H1 (cell line): ENCODE data around the gene MGAT5. TPM values are rescaled to one million over a fixed set of nuclear protein-coding genes. Genes with fewer than 3 reads are reported as not detected.

Experiments
- CTCF ChIA-PET: fragments of 300-600 bp; sonication (Branson Sonifier 250); formaldehyde crosslinking; loops from one replicate; lab custom pipeline; 2021; ENCODE audit not compliant: partially characterized antibody; lab: Charles Lee
- POLR2A ChIA-PET: fragments of 300-600 bp; sonication (Branson Sonifier 250); formaldehyde crosslinking; loops from one replicate; lab custom pipeline; 2021; ENCODE audit warnings: inconsistent platforms; ENCODE audit not compliant: partially characterized antibody; lab: Charles Lee
- DNase-seq, 2 experiments: peaks; one replicate each; pipeline versions ENCODE4 v3.0.0 to v3.0.0-alpha.2; 2010 to 2022; ENCODE audit warnings: low spot score in 2 of 2, low read depth in 1 of 2, mixed read lengths in 1 of 2
- FAIRE-seq: peaks from 2 replicates; lab custom pipeline; 2011; peaks lifted over from hg19 to GRCh38; lab: Jason Lieb, UNC
- H2AFZ ChIP-seq: 2 replicates; pipeline ENCODE4 v1.8.1; 2012; ENCODE audit warnings: low read length, inconsistent platforms
- H2AK5ac ChIP-seq: 2 replicates; pipeline ENCODE4 v1.6.1; 2013; ENCODE audit warnings: low read depth, low read length
- H2BK120ac ChIP-seq: replicated peaks from 2 replicates; pipeline ENCODE3; 2013; ENCODE audit warnings: low read depth, low read length, inconsistent platforms
- H2BK12ac ChIP-seq: 2 replicates; pipeline ENCODE4 v1.6.1; 2013; ENCODE audit warnings: low read depth, low read length
- H2BK15ac ChIP-seq: 2 replicates; pipeline ENCODE4 v1.6.1; 2013; ENCODE audit warnings: low read length
- H2BK20ac ChIP-seq: 2 replicates; pipeline ENCODE4 v1.6.1; 2013; ENCODE audit warnings: low read length
- H2BK5ac ChIP-seq: 2 replicates; pipeline ENCODE4 v1.6.1; 2013; ENCODE audit warnings: low read depth, low read length
- H3K14ac ChIP-seq: 2 replicates; pipeline ENCODE4 v1.6.1; 2013; ENCODE audit warnings: inconsistent platforms; ENCODE audit not compliant: insufficient read length
- H3K18ac ChIP-seq: 2 replicates; pipeline ENCODE4 v1.6.1; 2013; ENCODE audit warnings: low read length; ENCODE audit errors: extremely low read depth
- H3K23ac ChIP-seq: 2 replicates; pipeline ENCODE4 v1.6.1; 2013; ENCODE audit warnings: inconsistent platforms; ENCODE audit not compliant: insufficient read length
- H3K23me2 ChIP-seq: 2 replicates; pipeline ENCODE4 v1.6.1; 2013; ENCODE audit warnings: low read depth, low read length
- H3K27ac ChIP-seq: 2 replicates; pipeline ENCODE4 v1.6.1; 2011; ENCODE audit warnings: low read depth, low read length, inconsistent platforms
- H3K27me3 ChIP-seq, 4 experiments: replicated peaks in 1 of 4; 1 replicate in 1 of 4; 2 replicates in 3 of 4; pipeline versions ENCODE4 v1.6.1 to v1.8.1; 2011 to 2013; ENCODE audit warnings: low read length in 3 of 4, mild to moderate bottlenecking in 3 of 4, inconsistent platforms in 2 of 4, mixed read lengths in 2 of 4, moderate library complexity in 1 of 4; ENCODE audit not compliant: control insufficient read depth in 3 of 4, insufficient read depth in 3 of 4; ENCODE audit errors: extremely low read depth in 1 of 4
- H3K36me3 ChIP-seq, 4 experiments: 2 replicates each; pipeline versions ENCODE4 v1.6.1 to v1.8.1; 2011 to 2013; ENCODE audit warnings: mild to moderate bottlenecking in 4 of 4, low read length in 3 of 4, moderate library complexity in 2 of 4, control low read depth in 1 of 4, inconsistent platforms in 1 of 4; ENCODE audit not compliant: insufficient read depth in 4 of 4, control insufficient read depth in 2 of 4
- H3K4ac ChIP-seq: replicated peaks from 2 replicates; pipeline ENCODE3; 2013; ENCODE audit warnings: low read length, low read depth, mixed read lengths, inconsistent platforms; ENCODE audit not compliant: insufficient read length
- H3K4me1 ChIP-seq, 4 experiments: replicated peaks in 1 of 4; 1 replicate in 1 of 4; 2 replicates in 3 of 4; pipeline versions ENCODE4 v1.6.1 to v1.8.1; 2011 to 2013; ENCODE audit warnings: low read length in 3 of 4, inconsistent platforms in 2 of 4, mixed read lengths in 1 of 4; ENCODE audit not compliant: insufficient read depth in 4 of 4, control insufficient read depth in 3 of 4
- H3K4me2 ChIP-seq, 2 experiments: 2 replicates each; pipeline versions ENCODE4 v1.6.1 to v1.8.1; 2011 to 2013; ENCODE audit warnings: low read depth in 2 of 2, low read length in 2 of 2, control low read depth in 1 of 2, inconsistent platforms in 1 of 2, mild to moderate bottlenecking in 1 of 2; ENCODE audit not compliant: insufficient read depth in 1 of 2
- H3K4me3 ChIP-seq, 4 experiments: fragments of 200-600, 300-600 bp in 1 of 4; sonication (generic), shearing (Covaris generic), sonication (Bioruptor Twin) in 1 of 4; 2 replicates each; pipeline versions ENCODE4 v1.5.1 to v1.8.1; 2011 to 2016; ENCODE audit warnings: low read length in 4 of 4, low read depth in 3 of 4, control low read depth in 2 of 4, inconsistent platforms in 2 of 4, mild to moderate bottlenecking in 2 of 4, mixed read lengths in 1 of 4, moderate library complexity in 1 of 4; ENCODE audit not compliant: insufficient read depth in 2 of 4; ENCODE audit errors: extremely low read depth in 1 of 4
- H3K56ac ChIP-seq: replicated peaks from 2 replicates; pipeline ENCODE3; 2013; ENCODE audit warnings: low read depth, mild to moderate bottlenecking, mixed read lengths, low read length, inconsistent platforms; ENCODE audit not compliant: insufficient read length
- H3K79me1 ChIP-seq: 2 replicates; pipeline ENCODE4 v1.6.1; 2013; ENCODE audit warnings: low read depth, low read length, control low read depth
- H3K79me2 ChIP-seq, 2 experiments: 2 replicates each; pipeline versions ENCODE4 v1.6.1 to v1.8.1; 2012 to 2013; ENCODE audit warnings: low read length in 2 of 2, mild to moderate bottlenecking in 2 of 2, inconsistent platforms in 1 of 2; ENCODE audit not compliant: insufficient read depth in 2 of 2, control insufficient read depth in 1 of 2
- H3K9ac ChIP-seq, 4 experiments: replicated peaks in 1 of 4; 1 replicate in 1 of 4; 2 replicates in 3 of 4; pipeline versions ENCODE4 v1.6.1 to v1.8.1; 2011 to 2013; ENCODE audit warnings: low read depth in 3 of 4, low read length in 3 of 4, control low read depth in 2 of 4, mild to moderate bottlenecking in 2 of 4, moderate library complexity in 2 of 4, inconsistent platforms in 1 of 4; ENCODE audit errors: extremely low read depth in 1 of 4
- H3K9me3 ChIP-seq, 2 experiments: 2 replicates each; pipeline versions ENCODE4 v1.6.1 to v1.8.1; 2012 to 2013; ENCODE audit warnings: mild to moderate bottlenecking in 2 of 2, moderate library complexity in 2 of 2, control low read depth in 1 of 2, inconsistent platforms in 1 of 2, low read depth in 1 of 2, low read length in 1 of 2, mixed read lengths in 1 of 2; ENCODE audit not compliant: insufficient read depth in 2 of 2
- H4K20me1 ChIP-seq, 2 experiments: replicated peaks in 1 of 2; 2 replicates each; pipeline versions ENCODE3 to v1.8.1; 2011 to 2013; ENCODE audit warnings: inconsistent platforms in 2 of 2, low read length in 2 of 2, mild to moderate bottlenecking in 1 of 2; ENCODE audit not compliant: insufficient read depth in 2 of 2, control insufficient read depth in 1 of 2
- H4K5ac ChIP-seq: 2 replicates; pipeline ENCODE4 v1.6.1; 2013; ENCODE audit warnings: low read length, low read depth, mixed read lengths, inconsistent platforms; ENCODE audit not compliant: insufficient read length
- H4K8ac ChIP-seq: 2 replicates; pipeline ENCODE4 v1.8.0; 2013; ENCODE audit warnings: mild to moderate bottlenecking, moderate library complexity, low read length, inconsistent platforms; ENCODE audit not compliant: insufficient read depth; ENCODE audit errors: extremely low read depth
- H4K91ac ChIP-seq: replicated peaks from 2 replicates; pipeline ENCODE3; 2013; ENCODE audit warnings: low read length, mixed read lengths, inconsistent platforms; ENCODE audit not compliant: insufficient read length
- BACH1 ChIP-seq: IDR thresholded peaks from 2 replicates; pipeline ENCODE4 v1.6.1; 2012; ENCODE audit warnings: low read length, improper control_type of control experiment
- CHD2 ChIP-seq: IDR thresholded peaks from 2 replicates; pipeline ENCODE4 v1.6.1; 2012; ENCODE audit warnings: low read length, improper control_type of control experiment
- CREB1 ChIP-seq: IDR thresholded peaks from 2 replicates; pipeline ENCODE4 v1.6.1; 2012; ENCODE audit warnings: inconsistent platforms
- NRF1 ChIP-seq: IDR thresholded peaks from 2 replicates; pipeline ENCODE4 v1.6.1; 2011; ENCODE audit warnings: mild to moderate bottlenecking, low read depth, low read length, improper control_type of control experiment
- POU5F1 ChIP-seq: IDR thresholded peaks from 2 replicates; pipeline ENCODE4 v1.6.1; 2011; ENCODE audit warnings: low read depth, mild to moderate bottlenecking, low read length, moderate library complexity
- RFX5 ChIP-seq: IDR thresholded peaks from 2 replicates; pipeline ENCODE4 v1.6.1; 2011; ENCODE audit warnings: low read depth, low read length, improper control_type of control experiment, borderline replicate concordance
- RNF2 ChIP-seq: fragments of 200-900, 300-1000 bp; sonication (generic); IDR thresholded peaks from 2 replicates; pipeline ENCODE4 v1.7.1; 2016; ENCODE audit warnings: borderline replicate concordance, low read depth, mild to moderate bottlenecking, antibody characterized with exemption, low read length; ENCODE audit not compliant: poor library complexity, severe bottlenecking; ENCODE audit errors: missing control alignments
- RXRA ChIP-seq: IDR thresholded peaks from 2 replicates; pipeline ENCODE4 v1.6.1; 2011; ENCODE audit warnings: low read depth, mild to moderate bottlenecking, low read length, moderate library complexity; ENCODE audit not compliant: insufficient read depth
- SIX5 ChIP-seq: IDR thresholded peaks from 2 replicates; pipeline ENCODE4 v1.6.1; 2011; ENCODE audit warnings: mild to moderate bottlenecking, low read depth, low read length
- SP1 ChIP-seq: IDR thresholded peaks from 2 replicates; pipeline ENCODE4 v1.6.1; 2011; ENCODE audit warnings: low read depth, low read length
- TBP ChIP-seq: IDR thresholded peaks from 2 replicates; pipeline ENCODE4 v1.6.1; 2011; ENCODE audit warnings: low read depth, low read length, improper control_type of control experiment
- ZNF274 ChIP-seq: IDR thresholded peaks from 2 replicates; pipeline ENCODE4 v1.7.0; 2012; ENCODE audit warnings: low read length, borderline replicate concordance; ENCODE audit errors: extremely low read depth
- WGBS, 2 experiments: shearing (Covaris generic) in 1 of 2; methylation state at CpG; one replicate each; pipeline versions ENCODE4 v1.1.6 to v1.1.7; 2013 to 2015; ENCODE audit warnings: low lambda C conversion rate in 2 of 2, mixed read lengths in 2 of 2, inconsistent platforms in 1 of 2, low coverage in 1 of 2, missing lambda C conversion rate in 1 of 2; ENCODE audit not compliant: insufficient replicate concordance in 2 of 2, insufficient coverage in 1 of 2, insufficient read length in 1 of 2; ENCODE audit errors: extremely low coverage in 1 of 2, missing lambda C conversion rate in 1 of 2; 5-methylcytosine and 5-hydroxymethylcytosine counted together
- polyA plus RNA-seq, 7 experiments: library from polyadenylated mRNA; depleted of rRNA in 3 of 7; stranded (reverse) in 5 of 7; unstranded in 2 of 7; fragments of >200 nt in 5 of 7; fragments of 200-250 nt in 2 of 7; gene quantifications; 1 replicate in 5 of 7; 2 replicates in 1 of 7; 4 replicates in 1 of 7; pipeline versions ENCODE4 v1.2.1 to v1.2.3, GENCODE V29; 2011 to 2013; ENCODE audit warnings: missing spikeins in 2 of 7, mixed read lengths in 2 of 7
- total RNA-seq: library from RNA; stranded (reverse); fragmentation: NEBNext Ultra II Directional; extraction: Animal tissue kit (Norgen Biotek cat#: 25700); gene quantifications from 2 replicates; pipeline ENCODE4 v1.2.1, GENCODE V29; 2021
- TF ChIP-seq, protein P1 (sequence below): IDR thresholded peaks from 2 replicates; pipeline ENCODE4 v1.6.1; 2011; ENCODE audit warnings: low read length, improper control_type of control experiment

MGAT5 gene
- total and polyA plus RNA-seq, 2 of the 8 experiments (the other 6 are each of a cell fraction or from before 2014, with no cell fraction given) = 11.2 to 49.2 TPM

DNA sequence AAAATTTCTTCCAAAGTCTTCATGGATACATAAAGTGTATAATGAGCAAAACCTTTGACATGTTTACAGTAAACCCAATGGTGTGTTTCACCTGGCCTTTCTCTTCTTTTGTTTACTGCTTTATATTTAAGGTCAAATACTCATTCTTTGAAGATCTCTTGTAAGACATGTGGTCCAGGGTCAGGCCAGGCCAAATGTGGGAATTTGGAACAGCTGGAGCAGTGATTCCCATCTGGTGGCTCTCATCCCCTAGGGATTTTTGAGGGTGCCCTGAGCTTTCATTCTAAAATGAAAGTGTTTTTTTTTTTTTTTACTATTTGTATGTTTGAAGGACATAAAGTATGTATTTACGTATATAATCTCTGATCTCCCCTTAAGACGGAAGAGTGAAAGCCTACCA lies 13.8 kb upstream of the MGAT5 start:
- H3K4ac ChIP-seq = no peak overlapping the region
- no peaks in the 10 kb centered on the region for H3K9me3 ChIP-seq
- no peak overlapping the region for H3K4me2 ChIP-seq
- H3K4me3 ChIP-seq = no peak overlapping the region
- WGBS, 2 experiments = 95% methylated on average over 2 of the region's 2 CpGs; no CpG with 5 or more reads in 1 of the 2 experiments
- TF ChIP-seq NRF1 (no peak), SIX5 (no peak), RXRA (no peak), SP1 (no peak), RNF2 (no peak), CREB1 (no peak), TBP (no peak), BACH1 (no peak), ZNF274 (no peak), RFX5 (no peak), POU5F1 (no peak), CHD2 (no peak)
- TF ChIP-seq, protein P1, sequence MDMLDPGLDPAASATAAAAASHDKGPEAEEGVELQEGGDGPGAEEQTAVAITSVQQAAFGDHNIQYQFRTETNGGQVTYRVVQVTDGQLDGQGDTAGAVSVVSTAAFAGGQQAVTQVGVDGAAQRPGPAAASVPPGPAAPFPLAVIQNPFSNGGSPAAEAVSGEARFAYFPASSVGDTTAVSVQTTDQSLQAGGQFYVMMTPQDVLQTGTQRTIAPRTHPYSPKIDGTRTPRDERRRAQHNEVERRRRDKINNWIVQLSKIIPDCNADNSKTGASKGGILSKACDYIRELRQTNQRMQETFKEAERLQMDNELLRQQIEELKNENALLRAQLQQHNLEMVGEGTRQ = no peak
- TF ChIP-seq, all 59 proteins: peak for 0
- DNase-seq (no peak), FAIRE-seq (no peak)
- Histone ChIP-seq H2BK120ac (no peak overlapping the region), H3K4me1 (no peaks in the 10 kb centered on the region), H3K9ac (no peak overlapping the region), H4K20me1 (peaks cover 2 to 6% of the 10 kb centered on the region in 2 experiments), H2AK5ac (no peak overlapping the region), H3K27ac (no peak overlapping the region), H2BK5ac (no peak overlapping the region), H3K14ac (no peak overlapping the region), H2BK15ac (no peak overlapping the region), H4K8ac (no peak overlapping the region), H2BK20ac (no peak overlapping the region), H3K56ac (no peak overlapping the region), H2AFZ (no peak overlapping the region), H3K27me3 (no peaks in the 10 kb centered on the region; a peak in 2 of 7 replicates), H4K5ac (no peak overlapping the region), H3K36me3 (no peaks in the 10 kb centered on the region), H3K79me2 (peaks cover 0 to 32% of the 10 kb centered on the region in 2 experiments; a peak in 2 of 4 replicates), H2BK12ac (no peak overlapping the region), H3K23ac (no peak overlapping the region), H4K91ac (no peak overlapping the region), H3K18ac (no peak overlapping the region), H3K23me2 (no peaks in the 10 kb centered on the region), H3K79me1 (peaks cover 2% of the 10 kb centered on the region; the same call in 1 of the 2 replicates)
- ChIA-PET POLR2A (no interaction called here), CTCF (interaction anchor here (0.6 to 3.9 kb wide), 3 partner anchors 12 to 121 kb away, joined by 3 to 21 read pairs (median 7); no protein-coding TSS in a partner anchor)
